ENCODE measurements around the gene CORIN.

GRCh38 chr4:47667552-47667951 is 170.3 kb downstream of the CORIN start:
- no peak for TF ChIP-seq CTCF (IDR thresholded peaks at IDR 0.05; ENCODE audit: low read depth, low read length)
- no peak for TF ChIP-seq EZH2phosphoT487 (IDR thresholded peaks at IDR 0.05; ENCODE audit: low read depth)
